Measurements from ENCODE around the gene C2CD3. TPM values are rescaled to one million over a fixed set of nuclear protein-coding genes. Genes with fewer than 3 reads are reported as not detected.

The C2CD3 gene
- total and polyA plus RNA-seq, 9 of the 15 experiments (the other 6 are each of a cell fraction or from before 2014, with no cell fraction given): 4.4 to 20.2 (median 15.4) TPM

- 0 out of 2 replicates have a peak, but pooled peaks have one; percentile 11 for TF ChIP-seq ATF6 (CRISPR knock-in tag; IDR thresholded peaks at IDR 0.05)
- TF ChIP-seq KDM5B (IDR thresholded peaks at IDR 0.05; ENCODE audit: insufficient replicate concordance, low read depth, low read length): peak; percentile 95
- no peak for TF ChIP-seq ZBTB26 (CRISPR knock-in tag; IDR thresholded peaks at IDR 0.05)
- TF ChIP-seq CBFA2T3 (IDR thresholded peaks at IDR 0.05): no peak
- TF ChIP-seq GABPB2 (CRISPR knock-in tag; conservative IDR thresholded peaks at IDR 0.05): no peak
- peak; percentile 36; the same call in 1 of the 2 replicates for TF ChIP-seq GMEB1 (CRISPR knock-in tag; IDR thresholded peaks at IDR 0.05)
- TF ChIP-seq ARHGAP35 (IDR thresholded peaks at IDR 0.05; ENCODE audit: partially characterized antibody): no peak
- no peak for TF ChIP-seq DNMT1 (IDR thresholded peaks at IDR 0.05)
- TF ChIP-seq ZNF217 (CRISPR knock-in tag; IDR thresholded peaks at IDR 0.05): no peak
- TF ChIP-seq DACH1 (IDR thresholded peaks at IDR 0.05; ENCODE audit: partially characterized antibody): no peak
- TF ChIP-seq PREB (CRISPR knock-in tag; IDR thresholded peaks at IDR 0.05): no peak
- TF ChIP-seq FIP1L1 (IDR thresholded peaks at IDR 0.05; ENCODE audit: low read depth, low read length, poor library complexity, severe bottlenecking): no peak
- TF ChIP-seq MYBL2 (IDR thresholded peaks at IDR 0.05; ENCODE audit: low read depth): no peak
- no peak for TF ChIP-seq MYBL2 (CRISPR knock-in tag; IDR thresholded peaks at IDR 0.05; ENCODE audit: borderline replicate concordance)
- no peak for TF ChIP-seq KLF10 (CRISPR knock-in tag; IDR thresholded peaks at IDR 0.05)
- TF ChIP-seq PPARD (CRISPR knock-in tag; IDR thresholded peaks at IDR 0.05): no peak
- no peak for TF ChIP-seq TFAM (CRISPR knock-in tag; conservative IDR thresholded peaks at IDR 0.05)
Observed at GRCh38 chr11:74170694-74171629, at the start of gene C2CD3, which contains the start of gene PPME1 (continued).
